ENCODE measurements around the gene PDZD2. TPM values are rescaled to one million over a fixed set of nuclear protein-coding genes. Genes with fewer than 3 reads are reported as not detected.

The PDZD2 gene
- total and polyA plus RNA-seq, 2 experiments from 2014 or later, result 0.21 TPM; not detected in 1

GRCh38 chr5:31981361-31981945 is 342.5 kb downstream of the PDZD2 start:
- no peak overlapping the region for H3K9ac ChIP-seq
- no peak overlapping the region for H2AFZ ChIP-seq
- H4K20me1 ChIP-seq (ENCODE audit: insufficient read depth), result no peaks in the 10 kb centered on the region
- H3K4me1 ChIP-seq (ENCODE audit: insufficient read depth), result peaks cover 7% of the 10 kb centered on the region
- no peaks in the 10 kb centered on the region for H3K9me3 ChIP-seq (ENCODE audit: low read depth)
- no peaks in the 10 kb centered on the region for H3K36me3 ChIP-seq (ENCODE audit: low read depth)
- H3K79me2 ChIP-seq (ENCODE audit: insufficient read depth), result no peaks in the 10 kb centered on the region
- no peak overlapping the region for H3K27ac ChIP-seq
- H3K4me2 ChIP-seq (ENCODE audit: unreplicated experiment), result no peak overlapping the region
- DNase-seq, result no peak
- no peak overlapping the region for H3K4me3 ChIP-seq
- TF ChIP-seq EZH2 (IDR thresholded peaks at IDR 0.05; ENCODE audit: insufficient read depth, poor library complexity, severe bottlenecking), result no peak
- TF ChIP-seq EZH2phosphoT487 (IDR thresholded peaks at IDR 0.05; ENCODE audit: insufficient read depth, low read depth), result no peak
- peaks cover 13% of the 10 kb centered on the region; the same call in 1 of the 2 replicates for H3K27me3 ChIP-seq (replicated peaks; ENCODE audit: insufficient read depth)
- 0 out of 2 replicates have a peak, but pooled peaks cover 9% of the 10 kb centered on the region for H3F3A ChIP-seq (ENCODE audit: insufficient read depth)
- in situ Hi-C loops (cut with MboI), result no loop called here
- H3K9me2 ChIP-seq (ENCODE audit: insufficient read depth), result no peaks in the 10 kb centered on the region
- 77 to 83% methylated on average over 7 of the region's 7 CpGs for WGBS, 2 experiments (ENCODE audit: low coverage in 1 of 2, low lambda C conversion rate in 2 of 2, missing lambda C conversion rate in 2 of 2)

DNA sequence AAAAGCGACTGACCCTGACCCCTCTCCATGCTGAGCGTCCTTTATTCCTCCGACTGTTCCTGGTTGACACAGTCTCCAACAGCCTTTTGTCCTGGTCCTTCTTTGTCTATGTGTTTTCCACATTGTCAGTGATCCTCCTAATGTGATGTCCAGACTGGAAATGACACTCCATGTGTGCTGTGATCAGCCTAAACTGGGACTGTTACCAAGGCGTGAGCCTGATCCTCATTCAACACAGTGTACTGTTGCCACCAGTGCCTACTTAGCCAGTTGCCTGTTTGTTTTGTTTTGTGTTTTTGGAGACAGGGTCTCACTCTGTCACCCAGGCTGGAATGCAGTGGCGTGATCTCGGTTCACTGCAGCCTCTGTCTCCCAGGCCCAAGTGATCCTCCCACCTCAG is 343.1 kb downstream of the PDZD2 start:
- Histone ChIP-seq H3K9me2 (ENCODE audit: insufficient read depth) (no peaks in the 10 kb centered on the region), H3K4me1 (ENCODE audit: insufficient read depth) (peaks cover 7% of the 10 kb centered on the region), H3K79me2 (ENCODE audit: insufficient read depth) (no peaks in the 10 kb centered on the region), H3K27ac (no peak overlapping the region), H3K27me3 (replicated peaks; ENCODE audit: insufficient read depth) (peaks cover 13% of the 10 kb centered on the region; the same call in 1 of the 2 replicates), H3F3A (ENCODE audit: insufficient read depth) (0 out of 2 replicates have a peak, but pooled peaks cover 9% of the 10 kb centered on the region), H3K9me3 (ENCODE audit: low read depth) (no peaks in the 10 kb centered on the region), H3K9ac (no peak overlapping the region), H3K4me3 (no peak overlapping the region), H4K20me1 (ENCODE audit: insufficient read depth) (no peaks in the 10 kb centered on the region), H3K4me2 (ENCODE audit: unreplicated experiment) (no peak overlapping the region), H3K36me3 (ENCODE audit: low read depth) (no peaks in the 10 kb centered on the region), H2AFZ (no peak overlapping the region)
- 78 to 82% methylated on average over 6 of the region's 6 CpGs for WGBS, 2 experiments (ENCODE audit: low coverage in 1 of 2, low lambda C conversion rate in 2 of 2, missing lambda C conversion rate in 2 of 2)
- TF ChIP-seq EZH2 (IDR thresholded peaks at IDR 0.05; ENCODE audit: insufficient read depth, poor library complexity, severe bottlenecking), result no peak
- TF ChIP-seq EZH2phosphoT487 (IDR thresholded peaks at IDR 0.05; ENCODE audit: insufficient read depth, low read depth), result no peak
- DNase-seq, result no peak
- in situ Hi-C loops (cut with MboI), result no loop called here

GRCh38 chr5:31982621-31983020 is 343.7 kb downstream of the PDZD2 start:
- TF ChIP-seq EZH2phosphoT487 (IDR thresholded peaks at IDR 0.05; ENCODE audit: insufficient read depth, low read depth) (no peak), EZH2 (IDR thresholded peaks at IDR 0.05; ENCODE audit: insufficient read depth, poor library complexity, severe bottlenecking) (no peak)
- Histone ChIP-seq H3K4me2 (ENCODE audit: unreplicated experiment) (no peak overlapping the region), H3K36me3 (ENCODE audit: low read depth) (no peaks in the 10 kb centered on the region), H4K20me1 (ENCODE audit: insufficient read depth) (no peaks in the 10 kb centered on the region), H3K9ac (no peak overlapping the region), H3K9me3 (ENCODE audit: low read depth) (no peaks in the 10 kb centered on the region), H2AFZ (no peak overlapping the region), H3K79me2 (ENCODE audit: insufficient read depth) (no peaks in the 10 kb centered on the region), H3K4me3 (no peak overlapping the region), H3K4me1 (ENCODE audit: insufficient read depth) (peaks cover 7% of the 10 kb centered on the region), H3F3A (ENCODE audit: insufficient read depth) (0 out of 2 replicates have a peak, but pooled peaks cover 9% of the 10 kb centered on the region), H3K27me3 (replicated peaks; ENCODE audit: insufficient read depth) (peaks cover 13% of the 10 kb centered on the region; the same call in 1 of the 2 replicates), H3K9me2 (ENCODE audit: insufficient read depth) (no peaks in the 10 kb centered on the region), H3K27ac (no peak overlapping the region)
- WGBS, 2 experiments (ENCODE audit: low coverage in 1 of 2, low lambda C conversion rate in 2 of 2, missing lambda C conversion rate in 2 of 2), result 37 to 38% methylated on average over 2 of the region's 2 CpGs
- no peak for DNase-seq
- in situ Hi-C loops (cut with MboI), result no loop called here

GRCh38 chr5:31983851-31984250 is 344.9 kb downstream of the PDZD2 start:
- Histone ChIP-seq H4K20me1 (ENCODE audit: insufficient read depth) (no peaks in the 10 kb centered on the region), H3K27me3 (replicated peaks; ENCODE audit: insufficient read depth) (peaks cover 13% of the 10 kb centered on the region; the same call in 1 of the 2 replicates), H3K9me2 (ENCODE audit: insufficient read depth) (no peaks in the 10 kb centered on the region), H3K4me1 (ENCODE audit: insufficient read depth) (peaks cover 18% of the 10 kb centered on the region), H3K4me2 (ENCODE audit: unreplicated experiment) (peak overlapping the region; percentile 41), H3F3A (ENCODE audit: insufficient read depth) (0 out of 2 replicates have a peak, but pooled peaks cover 9% of the 10 kb centered on the region), H2AFZ (no peak overlapping the region), H3K27ac (no peak overlapping the region), H3K79me2 (ENCODE audit: insufficient read depth) (no peaks in the 10 kb centered on the region), H3K9me3 (ENCODE audit: low read depth) (no peaks in the 10 kb centered on the region), H3K36me3 (ENCODE audit: low read depth) (no peaks in the 10 kb centered on the region), H3K9ac (no peak overlapping the region), H3K4me3 (no peak overlapping the region)
- DNase-seq, result peak; percentile 17
- 7 to 10% methylated on average over 4 of the region's 4 CpGs for WGBS, 2 experiments (ENCODE audit: low coverage in 1 of 2, low lambda C conversion rate in 2 of 2, missing lambda C conversion rate in 2 of 2)
- no peak for TF ChIP-seq EZH2 (IDR thresholded peaks at IDR 0.05; ENCODE audit: insufficient read depth, poor library complexity, severe bottlenecking)
- TF ChIP-seq EZH2phosphoT487 (IDR thresholded peaks at IDR 0.05; ENCODE audit: insufficient read depth, low read depth), result no peak
- in situ Hi-C loops (cut with MboI), result no loop called here
